Fibroblast of skin of left quadriceps (primary cell): Measurements from ENCODE around the gene GTSF1L.
A peak's percentile ranks its signal among the peaks of the same experiment; 100 is the strongest.
"Not testable (repeated sequence)": the region's sequence is repeated elsewhere in the genome, so short reads cannot be mapped to it uniquely, and the experiment has no call there.

Source experiments
- DNase-seq, 2 experiments: peaks; one replicate each; pipeline ENCODE4 v3.0.0-alpha.2; 2013; ENCODE audit warnings: low read depth in 2 of 2

Gene GTSF1L

GRCh38 chr20:43726811-43727338 is at the start of gene GTSF1L:
Gene GTSF1L, minus strand, starts transcription at chr20:43727002. Its CDS starts 308 bp downstream, at chr20:43726694.
- DNase-seq: no peak

- no peak for DNase-seq
These were observed 48.0 kb upstream of the GTSF1L start for GRCh38 chr20:43774754-43775153.

DNA sequence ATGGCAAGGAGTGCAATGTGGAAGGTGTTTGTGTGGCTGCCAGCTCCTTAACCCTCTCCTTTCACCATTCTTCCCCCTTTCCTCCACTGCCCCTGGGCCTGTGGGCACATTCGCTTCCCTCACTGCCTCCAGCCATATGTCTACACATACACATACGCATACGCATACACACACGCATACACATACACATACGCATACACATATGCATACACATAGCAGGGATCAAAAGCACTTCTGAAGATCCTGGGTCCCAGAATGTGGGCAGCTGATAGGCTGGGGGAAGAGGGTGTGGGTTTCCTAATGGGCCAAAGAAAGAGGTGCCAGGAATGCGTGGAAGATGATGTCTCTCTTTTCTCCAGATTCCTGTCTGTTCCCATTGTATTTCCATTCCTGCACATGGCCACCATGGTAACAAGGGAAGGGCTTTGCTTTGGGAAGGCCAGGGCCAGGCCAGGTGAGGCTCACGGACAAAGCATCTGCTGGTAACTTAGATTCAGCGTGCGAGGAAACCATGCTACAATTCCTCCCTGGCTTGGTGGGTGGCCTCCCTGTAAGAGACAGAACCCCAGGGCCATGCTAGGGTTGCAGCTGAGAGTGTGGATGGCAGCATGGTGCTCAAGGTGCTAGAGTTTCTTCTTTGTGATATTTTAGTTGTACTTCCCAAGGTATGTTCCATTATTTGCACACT is 44.8 kb upstream of the GTSF1L start:
- no peak for DNase-seq

- no peak for DNase-seq
These were observed 43.5 kb upstream of the GTSF1L start for GRCh38 chr20:43770342-43770741.

GRCh38 chr20:43767686-43768474 is 41.1 kb upstream of the GTSF1L start:
- DNase-seq: no peak

- no peak for DNase-seq
These were observed 40.1 kb upstream of the GTSF1L start for GRCh38 chr20:43766917-43767316.

- no peak for DNase-seq
These were observed 39.6 kb upstream of the GTSF1L start for GRCh38 chr20:43766385-43766784.

DNA sequence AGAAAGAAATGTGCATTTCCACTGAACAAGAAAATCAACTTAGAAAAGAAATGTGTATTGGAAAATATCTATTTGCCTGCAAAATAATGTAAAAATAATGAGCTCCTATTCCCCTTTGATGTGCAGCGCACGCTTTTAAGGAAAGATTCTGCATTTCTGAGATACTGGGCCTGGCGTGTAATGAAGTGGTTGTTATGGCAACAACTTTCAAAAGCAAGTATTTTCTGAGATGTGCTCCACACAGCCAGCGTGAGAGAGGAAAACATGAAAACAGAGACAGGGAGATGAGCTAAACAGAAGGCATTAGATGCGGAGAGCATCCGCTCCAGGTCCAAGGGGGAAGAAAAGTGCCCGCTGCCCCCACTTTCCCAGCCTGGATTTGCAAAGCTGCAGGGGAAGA is 39.1 kb upstream of the GTSF1L start:
- no peak for DNase-seq

DNA sequence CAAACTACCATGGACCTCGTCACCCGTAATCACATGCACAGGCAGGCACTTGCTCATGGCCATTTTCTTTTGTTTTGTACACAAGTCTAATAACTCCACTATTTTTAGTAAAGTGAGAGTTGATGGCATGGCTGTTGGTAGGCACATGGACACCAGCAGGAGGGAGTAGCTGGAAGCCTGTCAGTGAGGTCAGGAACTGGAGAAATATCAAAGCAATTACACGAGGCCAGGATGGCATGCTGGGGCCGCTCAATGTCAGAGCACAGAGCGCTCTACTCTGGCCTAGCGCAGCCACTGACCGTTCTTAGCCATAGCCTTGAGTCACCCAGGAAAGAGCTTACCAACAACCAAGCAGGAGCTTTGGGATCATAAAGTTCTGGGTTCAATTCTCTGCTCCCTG is 36.1 kb upstream of the GTSF1L start:
- no peak for DNase-seq

- no peak for DNase-seq
These were observed 34.9 kb upstream of the GTSF1L start for GRCh38 chr20:43761386-43762340.

DNA sequence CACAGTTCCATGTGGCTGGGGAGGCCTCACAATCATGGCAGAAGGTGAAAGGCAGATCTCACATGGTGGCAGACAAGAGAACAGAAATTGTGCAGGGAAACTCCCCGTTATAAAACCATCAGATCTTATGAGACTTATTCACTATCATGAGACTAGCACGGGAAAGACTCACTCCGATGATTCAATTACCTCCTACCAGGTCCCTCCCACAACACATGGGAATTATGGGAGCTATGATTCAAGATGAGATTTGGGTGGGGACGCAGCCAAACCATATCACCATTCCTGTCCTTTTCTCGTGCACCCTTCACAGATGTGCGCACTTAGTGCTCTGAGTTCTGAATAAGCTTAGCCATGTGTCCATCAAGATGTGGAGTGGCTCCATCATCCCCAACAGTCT is 31.1 kb upstream of the GTSF1L start:
- DNase-seq: not testable (repeated sequence)

DNA sequence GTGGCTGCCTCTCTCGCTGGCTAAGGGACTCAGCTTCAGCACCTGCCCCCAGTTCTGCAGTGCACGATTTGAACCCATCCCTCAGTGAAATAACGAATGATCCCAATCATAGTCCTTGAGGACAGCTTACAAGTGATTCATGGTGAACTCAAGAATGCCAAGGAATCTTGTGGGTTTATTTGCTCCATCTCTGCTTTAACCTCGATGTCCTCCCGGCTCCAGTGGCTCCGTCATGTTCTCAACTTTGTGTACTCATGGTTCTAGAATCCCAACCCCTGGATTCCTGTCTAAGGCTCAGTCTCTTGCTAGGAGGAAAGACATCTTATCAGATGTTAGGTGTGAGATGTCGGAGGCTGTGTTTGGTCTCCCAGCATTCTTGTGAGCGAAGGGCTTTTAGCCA is 29.0 kb upstream of the GTSF1L start:
- no peak for DNase-seq

GRCh38 chr20:43755390-43755789 is 28.6 kb upstream of the GTSF1L start:
- DNase-seq: peak in 1 of 2 experiments; percentile 46

DNA sequence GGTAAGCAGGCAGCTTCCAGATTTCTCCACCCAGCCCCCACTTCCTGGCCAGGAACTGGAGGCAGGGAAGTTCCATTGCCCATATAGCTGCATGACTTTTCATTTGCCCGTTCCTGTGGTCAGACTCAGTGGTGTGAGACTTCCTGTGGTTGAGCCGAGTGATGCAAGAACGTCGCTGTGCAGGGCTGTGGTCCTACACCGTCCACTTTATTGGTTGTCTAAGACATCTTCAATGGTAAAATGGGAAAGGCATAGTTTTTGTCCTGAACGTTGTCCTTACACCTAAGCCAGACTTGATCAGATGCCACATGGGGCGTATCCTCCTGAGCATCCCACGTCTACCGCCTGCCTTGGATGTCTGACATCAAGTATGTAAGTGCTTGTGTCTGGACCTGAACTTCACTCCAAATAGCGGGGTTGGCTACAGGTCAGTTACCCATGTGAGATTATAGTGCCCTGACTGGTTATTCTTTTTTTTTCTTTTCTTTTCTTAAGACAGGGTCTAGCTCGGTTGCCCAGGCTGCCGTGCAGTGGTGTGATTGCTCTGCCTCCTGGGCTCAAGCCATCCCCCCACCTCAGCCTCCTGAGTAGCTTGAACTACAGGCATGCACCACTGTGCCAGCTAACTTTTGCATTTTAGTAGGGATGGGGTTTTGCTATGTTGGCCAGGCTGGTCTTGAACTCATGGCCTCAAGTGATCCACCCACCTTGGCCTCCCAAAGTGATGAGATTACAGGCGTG is 25.9 kb upstream of the GTSF1L start:
- peak in 1 of 2 experiments; percentile 52 for DNase-seq

- DNase-seq: no peak
These were observed 25.2 kb upstream of the GTSF1L start for GRCh38 chr20:43752051-43752360.

DNA sequence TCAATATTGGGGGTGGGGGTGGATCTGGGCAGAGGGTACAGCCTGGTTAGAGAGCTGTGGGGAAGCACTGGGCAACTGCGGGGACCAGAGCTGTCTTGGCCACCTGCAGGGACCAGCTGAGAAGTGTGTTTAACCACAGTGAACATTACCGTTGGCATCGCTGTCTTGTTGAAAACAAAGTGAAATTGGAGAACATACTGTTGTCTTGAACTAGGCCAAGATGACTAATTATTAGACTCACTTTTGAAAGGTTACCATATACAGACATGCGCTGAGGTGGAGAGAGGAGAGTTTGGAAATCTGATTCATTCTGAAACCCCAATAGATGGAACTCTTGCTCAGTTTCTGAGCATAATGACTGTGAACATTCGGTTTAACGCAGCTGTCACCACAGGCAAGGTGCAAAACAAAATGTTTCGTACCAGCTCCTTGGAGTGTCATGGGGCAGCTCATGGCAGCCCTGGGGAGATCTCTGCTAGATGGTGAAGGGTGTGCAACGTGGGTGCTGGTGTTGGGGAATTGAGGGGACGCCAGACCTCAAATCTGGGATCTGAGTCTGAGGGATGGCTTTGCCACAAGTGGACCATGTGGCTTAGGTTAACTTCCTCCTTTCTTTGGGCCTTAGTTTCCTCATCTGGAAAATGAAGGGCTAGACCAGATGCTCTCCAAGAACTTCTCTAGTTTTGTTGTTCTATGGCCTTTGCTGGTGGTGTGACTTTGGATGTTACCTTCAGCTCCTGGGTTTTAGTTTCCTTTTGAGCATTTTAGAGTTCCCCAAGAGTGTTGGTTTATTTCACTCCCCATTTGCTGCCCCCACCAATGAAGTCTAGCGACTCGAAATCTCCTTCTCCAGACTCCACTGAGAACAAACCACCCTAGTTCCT is 24.6 kb upstream of the GTSF1L start:
- DNase-seq: peak in 1 of 2 experiments; percentile 45

- DNase-seq: no peak
These were observed 24.0 kb upstream of the GTSF1L start for GRCh38 chr20:43750774-43751166.

DNA sequence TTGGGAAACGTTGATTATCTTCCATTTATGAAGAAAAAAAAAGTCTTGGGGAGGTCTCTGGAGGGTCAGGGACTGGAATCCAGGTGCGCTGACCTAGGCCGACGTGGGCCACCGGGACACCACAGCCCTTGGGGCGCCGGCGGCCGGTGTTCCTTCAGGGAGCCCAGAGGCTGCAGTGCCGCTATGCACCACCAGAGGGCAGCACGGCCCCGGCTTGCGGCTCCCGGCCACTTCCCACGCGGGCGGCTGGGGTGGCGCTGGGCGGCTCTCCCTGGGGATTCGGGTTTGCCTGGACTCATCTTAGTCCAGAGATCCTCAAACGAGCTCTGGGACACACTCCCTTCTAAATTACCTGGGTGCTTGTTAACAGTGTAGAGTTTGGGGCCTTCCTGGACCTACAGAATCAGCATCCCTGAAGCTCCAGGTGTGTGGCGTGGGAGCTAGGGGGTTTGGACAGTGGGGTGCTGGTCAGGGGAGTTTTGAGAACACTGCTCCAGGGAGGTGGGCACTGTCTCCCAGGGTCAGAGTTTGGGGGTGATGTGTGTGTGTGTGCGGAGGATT is 23.0 kb upstream of the GTSF1L start:
- DNase-seq: no peak

GRCh38 chr20:43748274-43748673 is 21.5 kb upstream of the GTSF1L start:
- no peak for DNase-seq
